Mesendoderm (in vitro differentiated cells): ENCODE results near the gene SIN3B.

ENCODE experiments used
- DNase-seq: peaks from one replicate; pipeline ENCODE4 v3.0.0; 2013
- H2AK5ac ChIP-seq: 2 replicates; pipeline ENCODE4 v1.6.1; 2013; ENCODE audit warnings: low read length, inconsistent platforms
- H2BK120ac ChIP-seq: 2 replicates; pipeline ENCODE4 v1.6.1; 2013; ENCODE audit warnings: low read depth, mild to moderate bottlenecking, low read length, moderate library complexity, mixed read lengths
- H2BK15ac ChIP-seq: replicated peaks from 2 replicates; pipeline ENCODE4 v1.6.1; 2013; ENCODE audit warnings: low read depth, mild to moderate bottlenecking, moderate library complexity
- H2BK5ac ChIP-seq: 2 replicates; pipeline ENCODE4 v1.6.1; 2013; ENCODE audit warnings: low read length, inconsistent platforms
- H3K18ac ChIP-seq: 2 replicates; pipeline ENCODE4 v1.6.1; 2013; ENCODE audit warnings: mild to moderate bottlenecking, low read length, mixed read lengths
- H3K23ac ChIP-seq: one replicate; pipeline ENCODE4 v1.6.1; 2013; ENCODE audit warnings: low read length
- H3K27ac ChIP-seq: 2 replicates; pipeline ENCODE4 v1.5.1; 2013; ENCODE audit warnings: low read depth, mild to moderate bottlenecking, inconsistent platforms, low read length, moderate library complexity
- H3K27me3 ChIP-seq: 2 replicates; pipeline ENCODE4 v1.6.1; 2013; ENCODE audit warnings: low read length, control low read depth, mild to moderate bottlenecking, inconsistent platforms; ENCODE audit not compliant: insufficient read depth, poor library complexity
- H3K36me3 ChIP-seq: 2 replicates; pipeline ENCODE4 v1.6.1; 2013; ENCODE audit warnings: low read length, inconsistent platforms; ENCODE audit not compliant: control insufficient read depth, insufficient read depth
- H3K4ac ChIP-seq: one replicate; pipeline ENCODE4 v1.6.1; 2013; ENCODE audit warnings: low read depth, mild to moderate bottlenecking, low read length, moderate library complexity
- H3K4me1 ChIP-seq: 2 replicates; pipeline ENCODE4 v1.6.1; 2013; ENCODE audit warnings: low read depth, low read length, inconsistent platforms; ENCODE audit not compliant: control insufficient read depth
- H3K4me2 ChIP-seq: 2 replicates; pipeline ENCODE4 v1.6.1; 2013; ENCODE audit warnings: low read length
- H3K4me3 ChIP-seq: 2 replicates; pipeline ENCODE4 v1.5.1; 2013; ENCODE audit warnings: mild to moderate bottlenecking, low read length
- H3K56ac ChIP-seq: one replicate; pipeline ENCODE4 v1.6.1; 2013; ENCODE audit warnings: low read length
- H3K79me1 ChIP-seq: 2 replicates; pipeline ENCODE4 v1.6.1; 2013; ENCODE audit warnings: low read length, inconsistent platforms
- H3K79me2 ChIP-seq: 2 replicates; pipeline ENCODE4 v1.6.1; 2013; ENCODE audit warnings: mild to moderate bottlenecking, low read length; ENCODE audit not compliant: control insufficient read depth, insufficient read depth
- H3K9ac ChIP-seq: 2 replicates; pipeline ENCODE4 v1.6.1; 2013; ENCODE audit warnings: low read length, inconsistent platforms
- H4K5ac ChIP-seq: one replicate; pipeline ENCODE4 v1.6.1; 2013; ENCODE audit warnings: low read length
- H4K8ac ChIP-seq: one replicate; pipeline ENCODE4 v1.6.1; 2013; ENCODE audit warnings: low read depth, mild to moderate bottlenecking, control low read depth, low read length, moderate library complexity
- WGBS: extraction: QIAGEN DNeasy Blood & Tissue Kit; methylation state at CpG from one replicate; pipeline ENCODE4 v1.1.7; 2013; ENCODE audit warnings: low lambda C conversion rate, missing lambda C conversion rate; ENCODE audit not compliant: insufficient coverage; ENCODE audit errors: extremely low coverage; 5-methylcytosine and 5-hydroxymethylcytosine counted together

The SIN3B gene

GRCh38 chr19:16892868-16893685 lies 63.9 kb downstream of the SIN3B start:
- Histone ChIP-seq H2BK120ac (no peak overlapping the region), H3K36me3 (no peaks in the 10 kb centered on the region), H2AK5ac (no peak overlapping the region), H3K27ac (no peak overlapping the region), H3K23ac (no peak overlapping the region), H3K4me1 (no peaks in the 10 kb centered on the region), H3K9ac (no peak overlapping the region), H3K4me2 (no peak overlapping the region), H3K18ac (no peak overlapping the region), H4K8ac (no peak overlapping the region), H3K56ac (no peak overlapping the region), H3K79me2 (no peaks in the 10 kb centered on the region), H3K4ac (no peak overlapping the region), H3K4me3 (no peak overlapping the region), H3K79me1 (no peaks in the 10 kb centered on the region), H2BK5ac (no peak overlapping the region), H4K5ac (no peak overlapping the region), H3K27me3 (no peaks in the 10 kb centered on the region), H2BK15ac (no peak overlapping the region)
- DNase-seq = no peak
- no CpG with 5 or more reads among the region's 19 CpGs for WGBS

GRCh38 chr19:16893686-16893989 lies 64.4 kb downstream of the SIN3B start:
- no peak overlapping the region for H3K18ac ChIP-seq
- H2BK15ac ChIP-seq = no peak overlapping the region
- no peak overlapping the region for H3K9ac ChIP-seq
- DNase-seq = no peak
- no peaks in the 10 kb centered on the region for H3K27me3 ChIP-seq
- no peak overlapping the region for H3K23ac ChIP-seq
- H3K36me3 ChIP-seq = no peaks in the 10 kb centered on the region
- no peak overlapping the region for H4K8ac ChIP-seq
- H3K4me1 ChIP-seq = no peaks in the 10 kb centered on the region
- H3K4ac ChIP-seq = no peak overlapping the region
- H3K79me2 ChIP-seq = no peaks in the 10 kb centered on the region
- H2AK5ac ChIP-seq = no peak overlapping the region
- no peak overlapping the region for H3K4me2 ChIP-seq
- H3K4me3 ChIP-seq = no peak overlapping the region
- H3K27ac ChIP-seq = no peak overlapping the region
- no peak overlapping the region for H4K5ac ChIP-seq
- WGBS = no CpG with 5 or more reads among the region's 14 CpGs
- no peak overlapping the region for H2BK5ac ChIP-seq
- no peak overlapping the region for H3K56ac ChIP-seq
- H2BK120ac ChIP-seq = no peak overlapping the region
- H3K79me1 ChIP-seq = no peaks in the 10 kb centered on the region

- H3K4me2 ChIP-seq = no peak overlapping the region
- no peaks in the 10 kb centered on the region for H3K36me3 ChIP-seq
- H3K4me1 ChIP-seq = no peaks in the 10 kb centered on the region
- no peak overlapping the region for H2BK5ac ChIP-seq
- H2AK5ac ChIP-seq = no peak overlapping the region
- no peak overlapping the region for H3K18ac ChIP-seq
- no peak overlapping the region for H3K9ac ChIP-seq
- H4K5ac ChIP-seq = no peak overlapping the region
- DNase-seq = no peak
- no peak overlapping the region for H3K23ac ChIP-seq
- H4K8ac ChIP-seq = no peak overlapping the region
- H3K4me3 ChIP-seq = no peak overlapping the region
- no peaks in the 10 kb centered on the region for H3K79me2 ChIP-seq
- no peak overlapping the region for H3K27ac ChIP-seq
- no peaks in the 10 kb centered on the region for H3K79me1 ChIP-seq
- no CpG with 5 or more reads among the region's 7 CpGs for WGBS
- H3K4ac ChIP-seq = no peak overlapping the region
- H3K27me3 ChIP-seq = no peaks in the 10 kb centered on the region
- H3K56ac ChIP-seq = no peak overlapping the region
- H2BK120ac ChIP-seq = no peak overlapping the region
- no peak overlapping the region for H2BK15ac ChIP-seq
Observed at GRCh38 chr19:16894080-16894479, 64.9 kb downstream of the SIN3B start.

DNA sequence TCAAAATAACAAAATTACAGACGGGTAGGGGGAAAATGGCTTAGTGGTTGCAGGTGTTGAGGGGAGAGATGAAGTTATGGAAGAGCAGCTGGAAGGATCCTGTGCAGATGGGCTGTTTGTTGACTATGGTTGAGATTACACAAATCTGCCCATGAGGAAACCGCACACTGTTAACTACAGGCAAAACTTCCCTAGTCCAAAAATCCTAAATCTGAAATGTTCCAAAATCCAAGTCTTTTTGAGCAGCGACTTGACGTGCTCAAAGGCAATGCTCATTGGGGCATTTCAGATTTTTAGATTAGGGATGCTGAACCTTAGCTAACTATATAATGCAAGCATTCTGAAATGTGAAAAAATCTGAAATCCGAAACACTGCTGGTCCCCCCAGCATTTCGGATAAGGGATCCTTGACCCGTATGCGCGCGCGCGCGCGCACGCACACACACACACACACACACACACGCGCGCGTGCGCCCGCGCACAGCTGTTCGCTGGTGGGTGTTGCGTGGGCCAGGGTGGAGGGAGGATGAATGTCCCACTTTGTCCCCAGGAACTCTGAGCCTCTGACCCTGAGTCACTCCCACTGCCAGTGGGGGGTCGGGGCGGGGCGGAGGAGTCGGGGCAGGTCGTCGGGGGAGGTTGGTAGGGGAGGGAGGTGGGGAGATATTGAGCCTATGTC lies 66.4 kb downstream of the SIN3B start:
- H4K8ac ChIP-seq = no peak overlapping the region
- H3K4me3 ChIP-seq = no peak overlapping the region
- no peaks in the 10 kb centered on the region for H3K4me1 ChIP-seq
- H3K9ac ChIP-seq = no peak overlapping the region
- no CpG with 5 or more reads among the region's 30 CpGs for WGBS
- no peak overlapping the region for H3K4me2 ChIP-seq
- H2BK120ac ChIP-seq = no peak overlapping the region
- H3K23ac ChIP-seq = no peak overlapping the region
- H4K5ac ChIP-seq = no peak overlapping the region
- H3K27ac ChIP-seq = no peak overlapping the region
- no peak overlapping the region for H3K56ac ChIP-seq
- no peak overlapping the region for H3K4ac ChIP-seq
- H2AK5ac ChIP-seq = no peak overlapping the region
- H3K18ac ChIP-seq = no peak overlapping the region
- no peak overlapping the region for H2BK15ac ChIP-seq
- no peak overlapping the region for H2BK5ac ChIP-seq
- no peak for DNase-seq
- H3K79me2 ChIP-seq = no peaks in the 10 kb centered on the region
- H3K27me3 ChIP-seq = no peaks in the 10 kb centered on the region
- H3K79me1 ChIP-seq = no peaks in the 10 kb centered on the region
- H3K36me3 ChIP-seq = no peaks in the 10 kb centered on the region

DNA sequence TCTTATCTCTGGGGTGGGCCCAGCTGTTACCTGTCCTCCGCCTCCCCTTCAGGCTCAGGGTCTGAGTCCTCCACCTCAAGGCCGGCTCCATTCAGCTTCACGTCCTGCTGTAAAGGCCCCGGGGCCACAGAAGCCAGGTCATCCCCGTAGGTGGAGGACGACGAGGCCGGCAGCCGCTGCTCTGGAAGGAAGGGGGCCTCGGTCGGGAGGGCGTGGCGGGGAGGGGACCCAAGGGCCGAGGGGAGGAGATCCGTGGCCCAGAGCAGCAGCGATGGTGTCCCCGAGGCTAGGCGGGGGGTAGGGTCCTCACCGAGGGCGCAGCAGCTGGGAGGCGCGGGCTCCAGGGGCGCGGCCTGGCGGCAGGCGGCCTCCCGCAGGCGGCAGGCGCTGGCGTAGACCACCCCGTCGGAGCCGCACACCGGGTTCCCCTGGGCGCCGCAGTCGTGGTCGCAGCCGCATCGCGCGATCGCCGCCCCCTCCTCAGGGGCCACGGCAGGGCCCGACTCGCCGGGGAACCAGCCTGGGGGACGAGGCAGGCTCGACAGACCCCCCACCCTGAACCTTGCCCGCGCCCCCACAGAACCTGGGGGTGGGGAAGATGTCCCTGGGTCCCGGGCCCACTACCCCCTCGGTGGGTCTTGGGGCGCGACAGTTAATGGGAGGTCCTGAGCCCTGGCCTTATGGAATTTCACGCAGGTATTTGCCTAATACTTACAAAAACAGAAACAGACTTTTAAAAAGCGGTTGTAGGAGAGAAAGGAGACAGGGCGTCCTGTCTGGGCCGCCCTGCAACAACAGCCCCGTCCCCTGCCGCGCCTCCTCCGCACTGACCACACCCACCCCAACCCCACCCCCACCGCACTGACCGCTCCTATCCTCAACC lies 67.2 kb downstream of the SIN3B start:
- Histone ChIP-seq H3K27ac (no peak overlapping the region), H3K56ac (peak overlapping the region; percentile 86), H3K79me2 (no peaks in the 10 kb centered on the region), H3K36me3 (no peaks in the 10 kb centered on the region), H2BK5ac (no peak overlapping the region), H4K8ac (no peak overlapping the region), H3K18ac (no peak overlapping the region), H3K23ac (no peak overlapping the region), H3K9ac (peak overlapping the region; percentile 62), H3K4me1 (no peaks in the 10 kb centered on the region), H2BK15ac (no peak overlapping the region), H2AK5ac (no peak overlapping the region), H3K4me3 (peak overlapping the region; percentile 7), H3K27me3 (no peaks in the 10 kb centered on the region), H4K5ac (no peak overlapping the region), H3K4ac (no peak overlapping the region), H3K79me1 (no peaks in the 10 kb centered on the region), H2BK120ac (no peak overlapping the region), H3K4me2 (peak overlapping the region; percentile 82)
- DNase-seq = peak; percentile 66
- WGBS = no CpG with 5 or more reads among the region's 66 CpGs
